HG02852 (cell line): ENCODE results near the gene ZNF428.
A peak's percentile ranks its signal among the peaks of the same experiment; 100 is the strongest.

ENCODE experiments used
- ATAC-seq: cut with Tn5 transposase; IDR thresholded peaks from one replicate; pipeline ENCODE4 v1.9.1; 2021; ENCODE audit warnings: mild to moderate bottlenecking, moderate library complexity; ENCODE audit not compliant: unreplicated experiment

Gene ZNF428

DNA sequence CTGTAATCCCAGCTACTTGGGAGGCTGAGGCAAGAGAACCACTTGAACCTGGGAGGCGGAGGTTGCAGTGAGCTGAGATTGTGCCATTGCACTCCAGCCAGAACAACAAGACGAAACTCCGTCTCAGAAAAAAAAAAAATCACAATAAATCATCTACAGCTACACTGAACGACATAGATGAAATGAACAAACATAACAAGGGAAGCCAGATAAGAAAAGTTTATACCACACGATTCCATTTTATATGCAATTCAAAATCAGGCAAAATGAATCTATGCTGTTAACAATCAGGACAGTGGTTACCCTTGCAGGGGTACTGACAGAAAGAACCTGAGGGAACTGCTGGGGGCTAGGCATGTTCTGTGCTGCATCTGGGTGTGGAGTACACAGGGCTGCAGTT is 49.8 kb downstream of the ZNF428 start:
- ATAC-seq, result no peak

DNA sequence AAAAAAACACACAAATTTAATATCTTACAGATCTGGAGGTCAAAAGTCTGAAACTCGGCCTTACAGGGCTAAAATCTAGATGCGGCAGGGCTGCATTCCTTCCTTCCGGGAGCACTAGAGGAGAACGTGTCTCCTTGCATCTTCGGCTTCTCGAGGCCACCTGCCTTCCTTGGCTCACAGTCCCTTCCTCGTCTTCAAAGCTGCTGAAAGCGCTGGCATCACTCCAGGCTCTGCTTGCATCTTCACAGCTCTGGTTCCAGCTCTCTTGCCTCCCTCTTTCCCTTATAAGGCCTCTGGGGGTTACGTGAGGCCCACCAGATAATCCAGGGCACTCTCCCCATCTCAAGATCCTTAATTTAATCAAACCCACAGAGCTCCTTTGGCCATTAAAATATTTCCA is 54.6 kb downstream of the ZNF428 start:
- no peak for ATAC-seq

DNA sequence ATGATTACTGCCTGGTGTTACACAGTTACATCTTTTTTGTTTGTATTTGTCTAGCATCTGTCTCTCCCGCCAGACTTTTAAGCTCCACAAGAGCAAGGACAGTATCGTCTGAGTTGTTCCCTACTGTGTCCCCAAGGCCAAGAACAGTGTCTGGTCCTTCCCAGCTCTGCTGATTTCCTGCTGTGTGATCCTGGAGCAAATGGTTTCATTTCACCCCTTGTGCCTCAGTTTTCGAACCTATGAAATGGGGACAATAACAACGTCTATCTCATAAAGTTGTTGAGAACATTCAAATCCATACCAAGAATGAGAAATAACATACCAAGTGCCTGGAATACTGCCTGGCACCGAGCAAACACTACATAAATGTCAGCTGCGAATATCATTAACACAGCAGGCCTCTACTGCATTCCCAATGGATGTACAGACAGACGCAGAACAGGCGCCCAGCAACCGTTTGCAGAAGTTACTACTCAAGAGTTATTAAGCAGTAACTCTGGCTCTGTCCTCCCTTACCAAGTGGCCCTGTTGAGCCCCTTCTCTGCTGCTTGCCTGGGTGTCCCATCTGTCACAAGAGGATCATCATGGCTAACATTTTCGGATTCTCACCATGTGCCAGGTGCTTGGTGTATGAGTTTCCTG is 55.5 kb downstream of the ZNF428 start:
- ATAC-seq, result no peak

DNA sequence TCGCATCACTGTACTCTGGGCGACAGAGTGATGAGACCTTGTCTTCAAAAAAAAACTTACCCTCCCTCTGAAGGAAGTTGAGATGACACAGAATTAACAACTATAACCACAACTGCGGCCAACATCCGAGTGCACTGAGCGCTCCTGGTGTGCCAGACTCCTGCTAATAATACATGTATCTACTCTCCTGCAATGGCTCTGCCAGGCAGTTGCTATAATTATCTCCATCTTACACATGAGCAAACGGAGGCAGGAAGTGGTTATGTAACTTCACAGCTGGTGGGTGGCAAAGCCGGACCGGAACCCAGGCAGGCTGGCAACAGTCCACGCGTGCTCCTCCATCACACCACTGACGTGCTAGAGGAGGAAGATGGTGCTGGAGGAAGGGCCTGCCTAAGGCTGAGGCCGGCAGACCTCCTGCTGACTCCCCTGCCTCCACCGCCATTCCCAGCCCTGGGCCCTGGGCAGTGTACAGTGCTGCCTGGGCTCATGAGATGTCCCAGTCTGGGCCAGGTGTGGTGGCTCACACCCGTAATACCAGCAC is 56.7 kb downstream of the ZNF428 start:
- peak; percentile 60 for ATAC-seq

DNA sequence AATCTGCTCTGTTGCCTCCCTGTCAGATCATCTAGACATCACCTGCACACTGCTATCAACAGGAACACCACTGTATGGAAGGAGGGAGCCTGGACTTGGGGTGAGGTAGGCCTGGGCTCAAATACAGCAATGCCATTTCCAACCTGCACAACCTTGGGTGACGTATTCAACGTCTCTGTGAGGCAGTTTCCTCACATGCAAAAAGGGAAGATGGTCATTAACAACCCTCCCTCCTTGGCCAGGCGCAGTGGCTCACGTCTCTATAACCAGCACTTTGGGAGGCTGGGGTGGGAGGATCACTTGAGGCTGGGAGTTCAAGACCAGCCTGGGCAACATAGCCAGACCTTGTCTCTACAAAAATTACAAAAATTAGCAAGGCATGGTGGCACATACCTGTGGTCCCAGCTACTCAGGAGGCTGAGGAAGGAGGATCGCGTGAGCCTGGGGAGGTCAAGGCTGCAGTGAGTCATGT is 57.2 kb downstream of the ZNF428 start:
- ATAC-seq, result no peak

DNA sequence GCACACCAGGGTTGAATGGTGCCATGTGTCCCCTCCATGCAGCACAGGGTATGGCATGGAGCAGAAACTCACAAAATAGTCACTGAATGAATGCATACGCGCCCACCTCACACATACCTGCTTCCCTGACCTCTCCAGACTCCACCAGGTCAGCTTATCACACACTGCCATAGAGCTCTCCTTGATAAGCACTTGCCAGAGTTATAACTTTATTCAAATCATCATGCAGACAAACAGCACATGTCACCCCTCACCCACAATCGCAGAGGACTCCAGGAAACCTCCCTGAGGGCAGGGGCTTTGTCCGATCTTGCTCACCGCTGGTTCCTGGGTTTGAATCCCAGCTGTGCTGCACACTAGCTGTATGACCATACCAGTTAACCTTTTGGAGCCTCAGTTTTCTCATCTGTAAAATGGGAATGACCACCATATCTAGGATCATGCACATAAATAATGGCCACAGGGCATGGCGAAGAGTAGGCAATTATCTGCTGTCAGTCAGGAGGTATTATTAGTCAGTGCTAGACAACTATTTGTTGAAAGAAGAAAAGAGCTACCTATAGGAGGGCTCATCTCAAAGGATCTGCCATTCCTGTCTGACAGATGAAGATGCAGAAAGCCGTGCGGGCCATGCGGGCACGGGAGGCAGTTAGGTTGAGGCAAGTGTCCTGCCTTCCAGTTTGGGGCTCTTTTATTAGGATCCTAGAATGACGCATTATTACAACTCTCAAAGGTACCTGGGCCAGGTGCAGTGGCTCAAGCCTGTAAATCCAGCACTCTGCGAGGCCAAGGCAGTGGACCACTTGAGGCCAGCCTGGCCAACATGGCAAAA is 58.1 kb downstream of the ZNF428 start:
- no peak for ATAC-seq

DNA sequence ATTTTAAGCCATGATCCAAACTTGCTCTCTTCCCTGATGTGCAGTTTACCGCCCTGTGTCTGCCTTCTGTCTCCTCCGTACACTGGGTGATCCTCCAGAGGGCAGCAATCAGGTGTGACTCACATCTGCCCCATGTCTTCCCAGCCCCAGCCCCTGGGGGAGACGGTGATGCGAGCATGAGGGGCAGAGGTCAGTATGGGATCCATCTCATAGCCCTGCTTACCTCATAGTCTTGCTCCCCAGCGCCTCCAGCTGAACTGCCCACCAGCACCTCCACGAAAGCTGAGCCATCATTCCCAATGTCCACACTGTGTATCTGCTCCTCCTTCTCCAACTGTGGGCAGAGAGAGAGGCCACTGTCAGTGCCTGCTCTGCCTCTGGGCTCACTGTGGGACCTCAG is 58.7 kb downstream of the ZNF428 start:
- ATAC-seq, result no peak
